Measurements from ENCODE around the gene ALPI.
"Not testable (repeated sequence)": the region's sequence is repeated elsewhere in the genome, so short reads cannot be mapped to it uniquely, and the experiment has no call there.

Gene ALPI

GRCh38 chr2:232455426-232456255 is at the start of gene ALPI:
ALPI (plus strand) TSS chr2:232456153; CDS start chr2:232456200, 47 bp downstream.
- DNase-seq (ENCODE audit: low read depth) = no peak

- DNase-seq (ENCODE audit: low read depth) = no peak
These were observed 49.2 kb upstream of the ALPI start, which contains the start of gene ALPG for GRCh38 chr2:232406556-232407310. ALPG (plus strand) TSS chr2:232406844; CDS start chr2:232406895, 51 bp downstream.

- not testable (repeated sequence) for DNase-seq (ENCODE audit: low read depth)
These were observed 48.4 kb upstream of the ALPI start for GRCh38 chr2:232407428-232408150.

- DNase-seq (ENCODE audit: low read depth) = not testable (repeated sequence)
These were observed 47.7 kb upstream of the ALPI start for GRCh38 chr2:232408269-232408668.

GRCh38 chr2:232409617-232410016 is 46.3 kb upstream of the ALPI start:
- DNase-seq (ENCODE audit: low read depth) = not testable (repeated sequence)

- no peak for DNase-seq (ENCODE audit: low read depth)
These were observed 45.6 kb upstream of the ALPI start for GRCh38 chr2:232410238-232410900.

- no peak for DNase-seq (ENCODE audit: low read depth)
These were observed 43.9 kb upstream of the ALPI start for GRCh38 chr2:232411901-232412629.

- no peak for DNase-seq (ENCODE audit: low read depth)
These were observed 43.0 kb upstream of the ALPI start for GRCh38 chr2:232412986-232413385.

GRCh38 chr2:232415138-232415690 is 40.7 kb upstream of the ALPI start:
- DNase-seq (ENCODE audit: low read depth) = no peak

- no peak for DNase-seq (ENCODE audit: low read depth)
These were observed 40.0 kb upstream of the ALPI start for GRCh38 chr2:232415736-232416520.

- DNase-seq (ENCODE audit: low read depth) = no peak
These were observed 39.2 kb upstream of the ALPI start for GRCh38 chr2:232416521-232417470.

GRCh38 chr2:232417489-232417888 is 38.5 kb upstream of the ALPI start:
- DNase-seq (ENCODE audit: low read depth) = no peak

- no peak for DNase-seq (ENCODE audit: low read depth)
These were observed 37.9 kb upstream of the ALPI start for GRCh38 chr2:232418056-232418455.

GRCh38 chr2:232418466-232419244 is 37.3 kb upstream of the ALPI start:
- no peak for DNase-seq (ENCODE audit: low read depth)

- DNase-seq (ENCODE audit: low read depth) = no peak
These were observed 36.5 kb upstream of the ALPI start for GRCh38 chr2:232419245-232420072.

- DNase-seq (ENCODE audit: low read depth) = no peak
These were observed 35.9 kb upstream of the ALPI start for GRCh38 chr2:232420073-232420454.
